Right lobe of liver (tissue), 4 donors: ENCODE results near the gene LRRC1.

Experiments used
- POLR2A ChIP-seq: fragments of 450-650 bp; IDR thresholded peaks from one replicate; pipeline ENCODE4 v1.6.1; 2017; ENCODE audit warnings: antibody characterized with exemption, mild to moderate bottlenecking
- TF ChIP-seq, protein P1 (sequence below), 4 donors: fragments of 200-600 bp in 3 of 4; fragments of 450-650 bp in 1 of 4; IDR thresholded peaks; one replicate each; pipeline versions ENCODE4 v1.5.1 to v1.8.0; 2016 to 2022; ENCODE audit warnings: antibody characterized with exemption in 4 of 4, mild to moderate bottlenecking in 2 of 4
- donor health status: DM: no; HTN: no; CAD: no.
- donor health status: DM: no; HTN: no; CAD: no.
- donor health status: DM: no; HTN: yes; CAD: no.

DNA sequence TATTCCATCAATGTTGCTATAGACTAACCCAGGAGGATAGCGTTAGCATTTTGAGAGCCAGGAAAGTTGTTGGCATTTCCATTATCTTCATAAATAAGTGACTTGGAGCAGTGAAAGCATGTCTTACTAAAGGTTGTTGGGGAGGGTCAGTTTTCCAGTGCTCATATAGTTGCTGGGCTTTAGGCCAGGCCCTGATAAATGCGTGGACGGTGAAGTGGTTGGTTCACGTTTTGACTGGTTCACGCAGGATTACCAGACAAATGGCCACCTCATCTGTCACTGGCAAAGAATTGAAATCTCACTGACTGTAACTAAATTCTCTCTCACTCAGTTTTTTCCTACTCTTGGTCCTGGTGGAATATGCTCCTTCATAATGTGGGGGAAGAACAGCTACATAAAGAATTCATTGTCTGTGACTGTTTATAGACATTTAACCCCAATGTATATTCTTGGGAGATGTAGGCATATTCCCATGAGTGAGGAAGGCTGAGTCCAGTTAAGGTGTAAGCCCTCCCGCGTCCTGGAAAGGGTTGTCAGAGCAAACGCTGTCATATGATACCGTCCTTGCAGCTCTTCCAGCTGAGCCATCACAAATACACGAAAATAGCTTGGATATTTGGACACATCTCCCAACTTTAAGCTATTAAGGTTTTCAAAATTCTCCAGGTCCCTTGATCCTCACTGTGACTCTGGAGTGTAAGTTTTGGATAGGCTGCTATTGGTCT is 27.8 kb downstream of the LRRC1 start:
- no peak for TF ChIP-seq POLR2A
- TF ChIP-seq, protein P1, sequence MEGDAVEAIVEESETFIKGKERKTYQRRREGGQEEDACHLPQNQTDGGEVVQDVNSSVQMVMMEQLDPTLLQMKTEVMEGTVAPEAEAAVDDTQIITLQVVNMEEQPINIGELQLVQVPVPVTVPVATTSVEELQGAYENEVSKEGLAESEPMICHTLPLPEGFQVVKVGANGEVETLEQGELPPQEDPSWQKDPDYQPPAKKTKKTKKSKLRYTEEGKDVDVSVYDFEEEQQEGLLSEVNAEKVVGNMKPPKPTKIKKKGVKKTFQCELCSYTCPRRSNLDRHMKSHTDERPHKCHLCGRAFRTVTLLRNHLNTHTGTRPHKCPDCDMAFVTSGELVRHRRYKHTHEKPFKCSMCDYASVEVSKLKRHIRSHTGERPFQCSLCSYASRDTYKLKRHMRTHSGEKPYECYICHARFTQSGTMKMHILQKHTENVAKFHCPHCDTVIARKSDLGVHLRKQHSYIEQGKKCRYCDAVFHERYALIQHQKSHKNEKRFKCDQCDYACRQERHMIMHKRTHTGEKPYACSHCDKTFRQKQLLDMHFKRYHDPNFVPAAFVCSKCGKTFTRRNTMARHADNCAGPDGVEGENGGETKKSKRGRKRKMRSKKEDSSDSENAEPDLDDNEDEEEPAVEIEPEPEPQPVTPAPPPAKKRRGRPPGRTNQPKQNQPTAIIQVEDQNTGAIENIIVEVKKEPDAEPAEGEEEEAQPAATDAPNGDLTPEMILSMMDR (IDR thresholded peaks at IDR 0.05) = no peak
